OCI-LY1 (cell line): ENCODE data around the gene CCDC91.

Experiments
- H2AFZ ChIP-seq: fragments of 200-600 bp; sonication (generic), shearing (Covaris generic); 2 replicates; pipeline ENCODE4 v1.6.0; 2014; ENCODE audit warnings: antibody characterized with exemption, mild to moderate bottlenecking, low read length
- H3F3A ChIP-seq: fragments of 200-600 bp; sonication (generic), shearing (Covaris generic); 2 replicates; pipeline ENCODE4 v1.6.0; 2014; ENCODE audit warnings: mild to moderate bottlenecking, antibody characterized with exemption, low read length, moderate library complexity; ENCODE audit not compliant: insufficient read depth
- H3K27ac ChIP-seq: fragments of 200-600 bp; sonication (generic); 2 replicates; pipeline ENCODE4 v1.5.1; 2014; ENCODE audit warnings: low read length, mixed run types, mild to moderate bottlenecking, low read depth; ENCODE audit not compliant: poor library complexity, severe bottlenecking
- H3K27me3 ChIP-seq: fragments of 200-600 bp; sonication (generic); 2 replicates; pipeline ENCODE4 v1.6.0; 2014; ENCODE audit warnings: antibody characterized with exemption, mild to moderate bottlenecking, low read length, moderate library complexity; ENCODE audit not compliant: insufficient read depth
- H3K36me3 ChIP-seq: fragments of 200-600 bp; sonication (generic); 2 replicates; pipeline ENCODE4 v1.6.1; 2014; ENCODE audit warnings: mild to moderate bottlenecking, antibody characterized with exemption, low read length, moderate library complexity, mixed read lengths; ENCODE audit not compliant: insufficient read depth
- H3K4me1 ChIP-seq: fragments of 200-600 bp; sonication (generic); 2 replicates; pipeline ENCODE4 v1.5.1; 2014; ENCODE audit warnings: mild to moderate bottlenecking, low read length, moderate library complexity; ENCODE audit not compliant: insufficient read depth, severe bottlenecking
- H3K4me2 ChIP-seq: fragments of 200-600 bp; sonication (generic), shearing (Covaris generic); 2 replicates; pipeline ENCODE4 v1.6.1; 2014; ENCODE audit warnings: low read length
- H3K4me3 ChIP-seq: fragments of 200-600 bp; sonication (generic); 2 replicates; pipeline ENCODE4 v1.5.1; 2014; ENCODE audit warnings: low read length, low read depth, mild to moderate bottlenecking, mixed read lengths; ENCODE audit not compliant: poor library complexity, severe bottlenecking
- H3K79me2 ChIP-seq: fragments of 200-600 bp; shearing (Covaris generic); 2 replicates; pipeline ENCODE4 v1.6.1; 2016; ENCODE audit warnings: mixed run types, low read length, mixed read lengths; ENCODE audit not compliant: insufficient read depth
- H3K9ac ChIP-seq: fragments of 200-600 bp; sonication (generic), shearing (Covaris generic); 2 replicates; pipeline ENCODE4 v1.6.1; 2014; ENCODE audit warnings: mild to moderate bottlenecking, low read length, mixed read lengths
- H3K9me2 ChIP-seq: fragments of 200-600 bp; sonication (generic), shearing (Covaris generic); 2 replicates; pipeline ENCODE4 v1.6.1; 2014; ENCODE audit warnings: low read depth, mild to moderate bottlenecking, low read length, mixed read lengths
- H3K9me3 ChIP-seq: fragments of 200-600 bp; shearing (Covaris generic); 2 replicates; pipeline ENCODE4 v1.6.1; 2014; ENCODE audit warnings: low read length, mixed read lengths
- H4K20me1 ChIP-seq: fragments of 200-600 bp; sonication (generic), shearing (Covaris generic); 2 replicates; pipeline ENCODE4 v1.6.0; 2016; ENCODE audit warnings: mild to moderate bottlenecking, low read length; ENCODE audit not compliant: insufficient read depth
- CTCF ChIP-seq: fragments of 200-600 bp; sonication (generic), shearing (Covaris generic); IDR thresholded peaks from 2 replicates; pipeline ENCODE4 v1.5.1; 2017; ENCODE audit warnings: mild to moderate bottlenecking, antibody characterized with exemption, low read length, moderate library complexity, mixed read lengths
- EZH2 ChIP-seq: fragments of 200-600 bp; sonication (generic), shearing (Covaris generic); IDR thresholded peaks from 2 replicates; pipeline ENCODE4 v1.8.0; 2017; ENCODE audit warnings: borderline replicate concordance, mixed run types, mild to moderate bottlenecking, antibody characterized with exemption, low read length, moderate library complexity, mixed read lengths

CCDC91 gene

DNA sequence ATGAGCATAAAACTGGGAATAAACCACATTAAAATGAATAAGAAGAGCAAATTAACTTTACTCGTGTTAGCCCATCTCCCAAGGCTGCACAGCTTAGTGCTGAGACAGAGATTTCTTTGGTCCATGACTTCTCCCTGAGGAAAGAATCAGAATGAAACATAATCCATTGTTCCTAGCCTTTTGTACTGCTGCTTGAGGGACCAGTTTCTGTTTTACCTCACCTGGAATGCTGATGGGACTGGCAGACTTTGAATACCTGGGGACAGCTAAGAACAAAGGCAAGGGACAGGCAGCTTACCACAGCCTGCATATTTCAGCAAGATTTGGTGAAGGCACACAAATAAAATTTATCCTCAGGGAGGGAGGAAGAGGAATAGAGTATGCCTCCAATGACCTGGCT lies 401.6 kb downstream of the CCDC91 start:
- H3K4me2 ChIP-seq, result no peak overlapping the region
- peaks cover 5% of the 10 kb centered on the region; the same call in 1 of the 2 replicates for H3K9me3 ChIP-seq
- no peaks in the 10 kb centered on the region for H3K79me2 ChIP-seq
- no peaks in the 10 kb centered on the region for H3K4me1 ChIP-seq
- no peaks in the 10 kb centered on the region for H3K36me3 ChIP-seq
- H4K20me1 ChIP-seq, result no peaks in the 10 kb centered on the region
- H3K9ac ChIP-seq, result no peak overlapping the region
- no peak overlapping the region for H3K4me3 ChIP-seq
- no peaks in the 10 kb centered on the region for H3K27me3 ChIP-seq
- no peak overlapping the region for H2AFZ ChIP-seq
- H3F3A ChIP-seq, result no peaks in the 10 kb centered on the region
- H3K9me2 ChIP-seq, result no peaks in the 10 kb centered on the region
- TF ChIP-seq CTCF, result no peak
- TF ChIP-seq EZH2, result no peak
- H3K27ac ChIP-seq, result no peak overlapping the region
